Activated CD8-positive, alpha-beta T cell treated with anti-CD3 and anti-CD28 coated beads for 36 hours (primary cell): ENCODE measurements around the gene CARS2. TPM values are rescaled to one million over a fixed set of nuclear protein-coding genes. Genes with fewer than 3 reads are reported as not detected.
A peak's percentile ranks its signal among the peaks of the same experiment; 100 is the strongest.
"Not testable (repeated sequence)": the region's sequence is repeated elsewhere in the genome, so short reads cannot be mapped to it uniquely, and the experiment has no call there.

Experiments
- ATAC-seq: fragments of 200-7000 bp; cut with Tn5 transposase; one replicate; pipeline ENCODE4 v1.10.0; 2021; ENCODE audit warnings: mild to moderate bottlenecking, moderate library complexity
- CTCF ChIA-PET: fragments of 350-600 bp; sonication (Branson Sonifier 250); formaldehyde crosslinking; loops from one replicate; lab custom pipeline; 2021; ENCODE audit warnings: antibody characterized with exemption; lab: Charles Lee
- POLR2A ChIA-PET: fragments of 350-600 bp; sonication (Branson Sonifier 250); formaldehyde crosslinking; loops from one replicate; lab custom pipeline; 2021; ENCODE audit warnings: antibody characterized with exemption; lab: Charles Lee
- DNase-seq: peaks from one replicate; pipeline ENCODE4 v3.0.0-alpha.2; 2020
- H3K27ac Mint-ChIP-seq: one replicate; pipeline ENCODE4 v1.8.0; 2021; ENCODE audit warnings: mild to moderate bottlenecking, mixed read lengths
- H3K27me3 Mint-ChIP-seq: one replicate; pipeline ENCODE4 v1.8.0; 2021; ENCODE audit warnings: mixed read lengths
- H3K36me3 Mint-ChIP-seq: one replicate; pipeline ENCODE4 v1.8.0; 2021; ENCODE audit warnings: low read depth, mixed read lengths
- H3K4me1 Mint-ChIP-seq: one replicate; pipeline ENCODE4 v1.8.0; 2021; ENCODE audit warnings: low read depth, mixed read lengths
- H3K4me3 Mint-ChIP-seq: one replicate; pipeline ENCODE4 v1.8.0; 2021; ENCODE audit warnings: mild to moderate bottlenecking, moderate library complexity, mixed read lengths
- H3K9me3 Mint-ChIP-seq: one replicate; pipeline ENCODE4 v1.8.0; 2021; ENCODE audit warnings: mixed read lengths
- CTCF ChIP-seq: fragments of 200-600 bp; IDR thresholded peaks from one replicate; pipeline ENCODE4 v1.8.0; 2022; ENCODE audit warnings: antibody characterized with exemption, mild to moderate bottlenecking
- intact Hi-C: fragments of 100-400 bp; cut with micrococcal nuclease; formaldehyde crosslinking; loops from one replicate; pipeline ENCODE4 v1.10.0; 2022
- total RNA-seq, 2 experiments: library from RNA; stranded (reverse); gene quantifications; one replicate each; pipeline ENCODE4 v1.2.3, GENCODE V29; 2021

Gene CARS2
- total RNA-seq, 2 experiments from 2014 or later = 60.7 to 63.0 TPM

DNA sequence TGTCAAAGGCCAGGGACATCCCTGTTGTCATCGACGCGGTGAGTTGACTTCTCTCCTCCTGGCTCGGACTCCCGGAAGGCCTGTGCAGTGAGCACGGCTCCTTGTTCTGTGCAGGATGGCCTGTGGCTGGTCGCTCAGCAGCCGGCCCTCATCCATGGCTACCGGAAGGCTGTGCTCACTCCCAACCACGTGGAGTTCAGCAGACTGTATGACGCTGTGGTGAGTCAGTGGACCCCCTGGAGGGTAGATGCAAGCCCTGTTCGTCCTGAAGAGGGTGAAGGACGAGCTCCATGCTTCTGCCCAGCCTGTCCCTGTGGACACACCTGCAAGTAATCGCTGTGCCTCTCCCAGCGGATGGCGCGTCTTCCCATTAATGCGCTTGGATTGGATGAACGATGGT, 71.4 kb downstream of the CARS2 start:
- intact Hi-C loops = no loop called here
- ChIA-PET CTCF (interaction anchor here (1.4 kb wide), 1 partner anchor 41 kb away, joined by 3 read pairs; no protein-coding TSS in a partner anchor), POLR2A (interaction anchor here (0.7 kb wide), 1 partner anchor 10 kb away, joined by 3 read pairs; no protein-coding TSS in a partner anchor)
- TF ChIP-seq CTCF = no peak
- H3K27me3 Mint-ChIP-seq = no peaks in the 10 kb centered on the region
- H3K4me1 Mint-ChIP-seq = peaks cover 21% of the 10 kb centered on the region
- DNase-seq = no peak
- no peak for ATAC-seq
- H3K4me3 Mint-ChIP-seq = no peak overlapping the region
- no peak overlapping the region for H3K27ac Mint-ChIP-seq
- no peaks in the 10 kb centered on the region for H3K9me3 Mint-ChIP-seq
- peaks cover 25% of the 10 kb centered on the region for H3K36me3 Mint-ChIP-seq

- POLR2A ChIA-PET = no interaction called here
Observed at GRCh38 chr13:110633776-110634175, 72.1 kb downstream of the CARS2 start.

GRCh38 chr13:110632255-110632654, 73.7 kb downstream of the CARS2 start:
- H3K27ac Mint-ChIP-seq = peak overlapping the region; percentile 69
- ATAC-seq = not testable (repeated sequence)

More at GRCh38 chr13:110633776-110634175, 72.1 kb downstream of the CARS2 start:
- no peak for TF ChIP-seq CTCF
- peaks cover 29% of the 10 kb centered on the region for H3K4me1 Mint-ChIP-seq
- DNase-seq = no peak
- H3K4me3 Mint-ChIP-seq = no peak overlapping the region
- H3K27me3 Mint-ChIP-seq = no peaks in the 10 kb centered on the region
- no peak for ATAC-seq
- peaks cover 23% of the 10 kb centered on the region for H3K36me3 Mint-ChIP-seq
- CTCF ChIA-PET = no interaction called here
- no peak overlapping the region for H3K27ac Mint-ChIP-seq
- H3K9me3 Mint-ChIP-seq = no peaks in the 10 kb centered on the region
- intact Hi-C loops = no loop called here

DNA sequence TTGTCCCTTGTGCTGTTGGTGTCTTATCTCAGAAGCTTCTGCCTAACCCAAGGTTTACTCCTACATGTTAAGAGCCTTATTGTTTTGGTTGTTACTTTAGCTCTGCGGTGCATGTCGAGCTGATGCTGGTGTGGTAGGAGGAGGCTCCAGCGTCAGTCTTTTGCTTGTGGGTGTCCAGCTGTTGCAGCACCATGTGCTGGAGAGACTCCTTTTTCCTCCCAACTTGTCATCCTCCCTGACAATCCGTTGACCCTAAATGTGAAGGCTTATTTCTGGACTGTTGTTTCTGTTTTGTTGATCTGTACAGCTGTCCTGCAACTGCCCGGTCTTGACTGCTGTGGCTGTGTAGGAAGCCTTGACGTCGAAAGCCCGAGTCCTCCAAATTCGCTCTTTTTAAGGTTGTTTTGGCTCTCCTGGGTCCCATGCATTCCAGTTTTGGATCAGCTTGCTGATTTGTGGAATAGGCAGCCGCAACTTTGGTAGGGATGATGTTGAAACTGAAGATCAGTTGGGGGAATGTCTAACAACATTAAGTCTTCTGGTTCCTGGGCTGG, 75.3 kb downstream of the CARS2 start:
- intact Hi-C loops = no loop called here
- CTCF ChIA-PET = interaction anchor here (0.6 to 1.0 kb wide), 2 partner anchors 14 to 1433 kb away, joined by 3 read pairs; no protein-coding TSS in a partner anchor
- no peak overlapping the region for H3K4me3 Mint-ChIP-seq
- H3K27me3 Mint-ChIP-seq = no peaks in the 10 kb centered on the region
- DNase-seq = no peak
- POLR2A ChIA-PET = interaction anchor here (1.1 kb wide), 1 partner anchor 10 kb away, joined by 3 read pairs; no protein-coding TSS in a partner anchor
- TF ChIP-seq CTCF = no peak
- H3K4me1 Mint-ChIP-seq = peaks cover 46% of the 10 kb centered on the region
- peaks cover 25% of the 10 kb centered on the region for H3K36me3 Mint-ChIP-seq
- H3K9me3 Mint-ChIP-seq = no peaks in the 10 kb centered on the region
- ATAC-seq = no peak
- H3K27ac Mint-ChIP-seq = no peak overlapping the region

More at GRCh38 chr13:110632255-110632654, 73.7 kb downstream of the CARS2 start:
- Mint-ChIP-seq H3K36me3 (peaks cover 29% of the 10 kb centered on the region), H3K4me1 (peaks cover 39% of the 10 kb centered on the region)
- POLR2A ChIA-PET, H3K4me3 Mint-ChIP-seq, H3K9me3 Mint-ChIP-seq, intact Hi-C loops, CTCF ChIA-PET, H3K27me3 Mint-ChIP-seq: not testable (repeated sequence)
- DNase-seq = peak; percentile 14

DNA sequence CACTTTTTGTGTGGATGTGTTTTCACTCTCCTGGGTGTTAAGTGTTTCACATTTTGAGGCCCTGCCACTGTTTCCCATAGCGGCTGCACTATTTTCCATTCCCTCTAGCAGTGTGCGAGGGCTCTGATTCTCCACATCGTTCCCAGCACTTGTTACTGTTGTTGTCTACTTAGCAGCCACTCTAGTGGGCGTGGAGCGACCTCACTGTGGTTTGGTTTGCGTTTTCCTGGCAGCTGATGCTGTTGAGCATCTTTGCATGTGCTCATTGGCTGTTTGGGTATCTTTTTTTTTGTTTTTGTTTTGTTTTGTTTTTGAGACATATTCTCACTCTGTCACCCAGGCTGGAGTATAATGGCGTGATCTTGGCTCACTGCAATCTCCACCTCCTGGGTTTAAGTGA, 76.2 kb downstream of the CARS2 start:
- POLR2A ChIA-PET = no interaction called here
- CTCF ChIA-PET = interaction anchor here (1.0 kb wide), 1 partner anchor 15 kb away, joined by 3 read pairs; no protein-coding TSS in a partner anchor
- no peak overlapping the region for H3K4me3 Mint-ChIP-seq
- no peaks in the 10 kb centered on the region for H3K27me3 Mint-ChIP-seq
- TF ChIP-seq CTCF = no peak
- peaks cover 47% of the 10 kb centered on the region for H3K4me1 Mint-ChIP-seq
- peak overlapping the region; percentile 65 for H3K27ac Mint-ChIP-seq
- peak; percentile 51 for ATAC-seq
- intact Hi-C loops = no loop called here
- peaks cover 26% of the 10 kb centered on the region for H3K36me3 Mint-ChIP-seq
- peak; percentile 64 for DNase-seq
- no peaks in the 10 kb centered on the region for H3K9me3 Mint-ChIP-seq
